ENCODE data around the gene AGAP2.

The AGAP2 gene

GRCh38 chr12:57762463-57762862 lies 23.9 kb upstream of the AGAP2 start:
- no peak for DNase-seq (ENCODE audit: low read depth)
- TF ChIP-seq, protein P1, sequence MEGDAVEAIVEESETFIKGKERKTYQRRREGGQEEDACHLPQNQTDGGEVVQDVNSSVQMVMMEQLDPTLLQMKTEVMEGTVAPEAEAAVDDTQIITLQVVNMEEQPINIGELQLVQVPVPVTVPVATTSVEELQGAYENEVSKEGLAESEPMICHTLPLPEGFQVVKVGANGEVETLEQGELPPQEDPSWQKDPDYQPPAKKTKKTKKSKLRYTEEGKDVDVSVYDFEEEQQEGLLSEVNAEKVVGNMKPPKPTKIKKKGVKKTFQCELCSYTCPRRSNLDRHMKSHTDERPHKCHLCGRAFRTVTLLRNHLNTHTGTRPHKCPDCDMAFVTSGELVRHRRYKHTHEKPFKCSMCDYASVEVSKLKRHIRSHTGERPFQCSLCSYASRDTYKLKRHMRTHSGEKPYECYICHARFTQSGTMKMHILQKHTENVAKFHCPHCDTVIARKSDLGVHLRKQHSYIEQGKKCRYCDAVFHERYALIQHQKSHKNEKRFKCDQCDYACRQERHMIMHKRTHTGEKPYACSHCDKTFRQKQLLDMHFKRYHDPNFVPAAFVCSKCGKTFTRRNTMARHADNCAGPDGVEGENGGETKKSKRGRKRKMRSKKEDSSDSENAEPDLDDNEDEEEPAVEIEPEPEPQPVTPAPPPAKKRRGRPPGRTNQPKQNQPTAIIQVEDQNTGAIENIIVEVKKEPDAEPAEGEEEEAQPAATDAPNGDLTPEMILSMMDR (conservative IDR thresholded peaks at IDR 0.05; ENCODE audit: low read depth, low read length) = no peak
- H3K4me3 ChIP-seq (ENCODE audit: low read length) = no peak overlapping the region

DNA sequence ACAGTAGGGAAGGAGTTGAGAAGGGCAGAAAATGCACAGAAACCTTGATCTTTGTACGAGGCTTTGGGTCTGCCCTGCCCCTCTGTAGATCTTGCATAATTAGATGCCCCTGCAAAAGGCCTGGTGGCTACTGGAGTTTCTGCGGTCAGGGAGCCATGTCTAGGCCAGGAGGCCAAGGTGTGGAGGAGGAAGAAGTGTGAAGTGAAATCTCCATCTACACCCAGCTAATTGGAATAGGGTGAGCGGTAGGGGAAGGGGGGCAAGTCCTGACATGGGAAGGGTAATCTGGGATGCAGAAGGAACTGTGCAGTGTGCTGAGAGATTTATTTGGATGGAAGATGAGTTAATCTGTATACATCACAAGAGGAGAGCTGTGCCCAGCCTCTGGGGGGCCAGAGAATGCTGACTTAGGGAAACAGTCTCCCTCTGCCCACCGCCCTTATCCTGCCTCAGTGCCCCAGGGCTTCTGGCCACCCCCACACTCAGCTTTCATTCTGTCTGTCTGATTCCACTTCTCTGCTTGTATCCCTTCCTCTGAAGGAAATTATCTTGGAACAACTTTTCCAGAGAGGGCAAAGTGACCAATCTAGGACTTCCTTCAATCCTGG lies 23.0 kb upstream of the AGAP2 start:
- no peak overlapping the region for H3K4me3 ChIP-seq (ENCODE audit: low read length)
- TF ChIP-seq, protein P1 (conservative IDR thresholded peaks at IDR 0.05; ENCODE audit: low read depth, low read length) = no peak
- no peak for DNase-seq (ENCODE audit: low read depth)

- no peak overlapping the region for H3K4me3 ChIP-seq (ENCODE audit: low read length)
- TF ChIP-seq, protein P1 (conservative IDR thresholded peaks at IDR 0.05; ENCODE audit: low read depth, low read length) = no peak
- DNase-seq (ENCODE audit: low read depth) = no peak
Observed at GRCh38 chr12:57760347-57760982, 21.9 kb upstream of the AGAP2 start.

DNA sequence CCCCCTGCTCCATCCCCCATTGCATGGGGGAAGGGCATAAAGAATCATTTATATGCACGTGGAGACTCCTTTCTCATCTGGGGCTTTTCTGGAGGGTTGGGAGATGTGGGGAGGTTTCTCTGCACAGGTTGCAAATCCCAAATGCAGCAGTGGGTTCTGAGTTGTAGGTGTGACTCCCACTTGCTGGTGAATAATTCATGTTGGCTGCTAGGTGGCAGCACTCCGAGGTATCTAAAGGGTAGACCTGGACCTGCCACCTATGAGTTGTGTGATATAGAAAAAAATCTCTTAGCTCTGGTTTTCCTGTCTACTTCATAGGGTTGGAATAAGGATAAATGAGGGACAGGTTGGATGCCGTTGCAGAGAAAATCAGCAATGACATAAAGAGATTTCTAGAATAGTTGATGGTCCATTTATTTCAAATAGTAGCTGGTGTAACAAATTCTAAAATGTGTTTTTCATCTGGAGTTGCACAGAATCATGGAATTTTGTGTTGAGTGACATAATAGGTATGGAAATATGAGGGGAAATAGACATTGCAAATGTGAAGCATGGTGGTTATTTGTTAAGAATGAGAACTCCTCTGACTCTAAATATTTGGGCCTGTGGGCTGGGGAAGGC lies 20.9 kb upstream of the AGAP2 start:
- H3K4me3 ChIP-seq (ENCODE audit: low read length) = no peak overlapping the region
- TF ChIP-seq, protein P1 (conservative IDR thresholded peaks at IDR 0.05; ENCODE audit: low read depth, low read length) = peak; percentile 68
- no peak for DNase-seq (ENCODE audit: low read depth)

DNA sequence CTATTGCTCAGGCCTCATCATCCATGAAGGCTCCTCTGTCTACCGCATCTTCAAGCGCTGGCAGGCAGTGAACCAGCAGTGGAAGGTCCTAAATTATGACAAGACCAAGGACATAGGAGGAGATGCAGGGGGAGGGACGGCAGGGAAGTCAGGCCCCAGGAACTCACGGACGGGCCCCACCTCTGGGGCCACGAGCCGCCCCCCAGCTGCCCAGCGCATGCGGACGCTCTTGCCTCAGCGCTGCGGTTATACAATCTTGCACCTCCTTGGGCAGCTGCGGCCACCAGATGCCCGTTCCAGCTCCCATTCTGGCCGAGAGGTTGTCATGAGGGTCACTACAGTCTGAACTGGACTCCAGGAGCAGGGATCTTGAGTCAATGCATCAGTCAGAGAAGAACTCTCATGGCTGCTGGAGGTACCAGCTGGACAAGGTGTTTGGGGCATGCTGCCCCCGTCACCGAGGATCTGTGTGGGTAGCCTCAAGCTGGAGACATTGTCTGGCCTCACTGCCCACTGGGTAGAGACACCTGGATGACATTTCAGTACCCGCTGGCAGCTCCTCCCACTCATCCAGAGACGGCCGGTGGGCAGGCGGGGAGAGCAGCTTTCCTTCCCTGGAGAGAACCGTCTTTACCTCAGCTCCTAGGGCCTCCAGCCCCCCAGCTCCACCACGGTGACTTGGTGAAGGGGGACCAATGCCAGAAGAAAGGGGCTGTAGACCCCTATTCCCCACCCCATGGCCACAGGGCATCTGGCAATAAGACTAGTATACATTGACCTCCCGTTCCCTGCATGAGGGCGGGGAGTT lies 20.2 kb upstream of the AGAP2 start:
- DNase-seq (ENCODE audit: low read depth) = no peak
- TF ChIP-seq, protein P1 (conservative IDR thresholded peaks at IDR 0.05; ENCODE audit: low read depth, low read length) = no peak
- no peak overlapping the region for H3K4me3 ChIP-seq (ENCODE audit: low read length)

GRCh38 chr12:57757771-57758170 lies 19.2 kb upstream of the AGAP2 start:
- no peak for DNase-seq (ENCODE audit: low read depth)
- H3K4me3 ChIP-seq (ENCODE audit: low read length) = no peak overlapping the region
- TF ChIP-seq, protein P1 (conservative IDR thresholded peaks at IDR 0.05; ENCODE audit: low read depth, low read length) = no peak
